OCI-LY7 (cell line): ENCODE data around the gene SRSF4.

Experiments used
- EZH2phosphoT487 ChIP-seq: fragments of 200-600 bp; sonication (generic); IDR thresholded peaks from 2 replicates; pipeline ENCODE4 v1.6.1; 2018; ENCODE audit warnings: low read depth, borderline replicate concordance, mild to moderate bottlenecking, mixed run types, antibody characterized with exemption, low read length, moderate library complexity, mixed read lengths
- TF ChIP-seq, protein P1 (sequence below): fragments of 200-600 bp; sonication (generic); conservative IDR thresholded peaks from 2 replicates; pipeline ENCODE4 v1.5.1; 2014; ENCODE audit warnings: mild to moderate bottlenecking, antibody characterized with exemption, low read length, moderate library complexity, mixed read lengths

DNA sequence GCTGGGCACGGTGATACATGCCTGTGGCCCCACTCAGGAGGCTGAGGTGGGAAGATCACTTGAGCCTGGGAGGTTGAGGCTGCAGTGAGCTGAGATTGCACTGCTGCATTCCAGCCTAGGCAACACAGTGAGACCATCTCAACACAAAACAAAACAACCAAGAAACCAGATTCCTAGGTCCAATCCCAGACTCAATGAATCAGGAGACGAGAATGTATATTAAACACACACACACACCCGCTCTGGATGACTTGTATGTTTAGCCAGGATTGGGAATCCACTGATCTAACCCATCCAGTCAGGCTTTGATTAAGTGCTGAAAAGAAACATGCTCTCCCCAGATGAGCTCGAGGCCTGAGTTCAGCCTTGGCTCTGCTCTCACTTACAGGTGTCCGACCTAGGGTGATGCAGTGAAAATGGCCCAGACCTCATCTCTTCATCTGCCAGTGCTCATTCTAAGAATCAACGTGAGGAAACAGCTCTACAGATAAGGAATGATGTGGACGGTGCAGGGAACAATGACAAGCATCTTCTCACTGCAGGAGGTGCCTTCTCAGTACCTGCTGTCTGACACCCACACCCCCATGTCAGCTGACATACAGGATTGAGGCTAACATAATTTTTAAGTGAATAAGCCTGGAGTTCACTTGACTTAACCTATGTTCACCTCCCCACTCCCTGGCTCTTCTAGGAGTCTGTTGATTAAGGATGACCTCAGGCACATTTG is 15.3 kb upstream of the SRSF4 start:
- TF ChIP-seq EZH2phosphoT487, result no peak
- TF ChIP-seq, protein P1, sequence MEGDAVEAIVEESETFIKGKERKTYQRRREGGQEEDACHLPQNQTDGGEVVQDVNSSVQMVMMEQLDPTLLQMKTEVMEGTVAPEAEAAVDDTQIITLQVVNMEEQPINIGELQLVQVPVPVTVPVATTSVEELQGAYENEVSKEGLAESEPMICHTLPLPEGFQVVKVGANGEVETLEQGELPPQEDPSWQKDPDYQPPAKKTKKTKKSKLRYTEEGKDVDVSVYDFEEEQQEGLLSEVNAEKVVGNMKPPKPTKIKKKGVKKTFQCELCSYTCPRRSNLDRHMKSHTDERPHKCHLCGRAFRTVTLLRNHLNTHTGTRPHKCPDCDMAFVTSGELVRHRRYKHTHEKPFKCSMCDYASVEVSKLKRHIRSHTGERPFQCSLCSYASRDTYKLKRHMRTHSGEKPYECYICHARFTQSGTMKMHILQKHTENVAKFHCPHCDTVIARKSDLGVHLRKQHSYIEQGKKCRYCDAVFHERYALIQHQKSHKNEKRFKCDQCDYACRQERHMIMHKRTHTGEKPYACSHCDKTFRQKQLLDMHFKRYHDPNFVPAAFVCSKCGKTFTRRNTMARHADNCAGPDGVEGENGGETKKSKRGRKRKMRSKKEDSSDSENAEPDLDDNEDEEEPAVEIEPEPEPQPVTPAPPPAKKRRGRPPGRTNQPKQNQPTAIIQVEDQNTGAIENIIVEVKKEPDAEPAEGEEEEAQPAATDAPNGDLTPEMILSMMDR, result no peak
